ENCODE results near the gene DYSF. TPM values are rescaled to one million over a fixed set of nuclear protein-coding genes. Genes with fewer than 3 reads are reported as not detected.

Gene DYSF
- total RNA-seq, 1 donor from 2014 or later, result 37.7 TPM

GRCh38 chr2:71689393-71689792 is 236.0 kb downstream of the DYSF start:
- DNase-seq, result peak; percentile 21
- TF ChIP-seq CTCF (IDR thresholded peaks at IDR 0.05), result no peak
- intact Hi-C loops (cut with DNase I), result loop anchor here (10.0 kb wide), 1 partner anchor 1265 kb away; no protein-coding TSS in a partner anchor
- Histone ChIP-seq H3K4me1 (no peaks in the 10 kb centered on the region), H3K27me3 (no peaks in the 10 kb centered on the region), H3K4me3 (no peak overlapping the region), H3K27ac (no peak overlapping the region), H3K36me3 (no peaks in the 10 kb centered on the region), H3K9me3 (no peaks in the 10 kb centered on the region)
- no peak for ATAC-seq

GRCh38 chr2:71689968-71690834 is 236.8 kb downstream of the DYSF start:
- no peaks in the 10 kb centered on the region for H3K9me3 ChIP-seq
- intact Hi-C loops (cut with DNase I), result loop anchor here (10.0 kb wide), 1 partner anchor 1265 kb away; no protein-coding TSS in a partner anchor
- DNase-seq, result peak; percentile 30
- H3K4me3 ChIP-seq, result no peak overlapping the region
- no peaks in the 10 kb centered on the region for H3K36me3 ChIP-seq
- H3K4me1 ChIP-seq, result no peaks in the 10 kb centered on the region
- no peaks in the 10 kb centered on the region for H3K27me3 ChIP-seq
- no peak for TF ChIP-seq CTCF (IDR thresholded peaks at IDR 0.05)
- ATAC-seq, result no peak
- H3K27ac ChIP-seq, result no peak overlapping the region

- Histone ChIP-seq H3K9me3 (no peaks in the 10 kb centered on the region), H3K27me3 (no peaks in the 10 kb centered on the region), H3K36me3 (no peaks in the 10 kb centered on the region), H3K4me3 (no peak overlapping the region), H3K4me1 (no peaks in the 10 kb centered on the region), H3K27ac (no peak overlapping the region)
- ATAC-seq, result no peak
- intact Hi-C loops (cut with DNase I), result no loop called here
- DNase-seq, result peak; percentile 18
- TF ChIP-seq CTCF (IDR thresholded peaks at IDR 0.05), result no peak
Measured at GRCh38 chr2:71690876-71691475, 237.6 kb downstream of the DYSF start.

GRCh38 chr2:71691747-71692441 is 238.5 kb downstream of the DYSF start:
- no peaks in the 10 kb centered on the region for H3K9me3 ChIP-seq
- H3K36me3 ChIP-seq, result no peaks in the 10 kb centered on the region
- no peaks in the 10 kb centered on the region for H3K27me3 ChIP-seq
- DNase-seq (no peak), ATAC-seq (no peak)
- TF ChIP-seq CTCF (IDR thresholded peaks at IDR 0.05), result no peak
- no peaks in the 10 kb centered on the region for H3K4me1 ChIP-seq
- intact Hi-C loops (cut with DNase I), result no loop called here
- no peak overlapping the region for H3K4me3 ChIP-seq
- H3K27ac ChIP-seq, result no peak overlapping the region

- no peaks in the 10 kb centered on the region for H3K4me1 ChIP-seq
- H3K36me3 ChIP-seq, result no peaks in the 10 kb centered on the region
- no peaks in the 10 kb centered on the region for H3K9me3 ChIP-seq
- ATAC-seq (no peak), DNase-seq (no peak)
- H3K4me3 ChIP-seq, result no peak overlapping the region
- no peak overlapping the region for H3K27ac ChIP-seq
- TF ChIP-seq CTCF (IDR thresholded peaks at IDR 0.05), result no peak
- no peaks in the 10 kb centered on the region for H3K27me3 ChIP-seq
- intact Hi-C loops (cut with DNase I), result no loop called here
Measured at GRCh38 chr2:71692621-71693277, 239.4 kb downstream of the DYSF start.
